H1 (cell line): ENCODE results near the gene C1orf50. TPM values are rescaled to one million over a fixed set of nuclear protein-coding genes. Genes with fewer than 3 reads are reported as not detected.

ENCODE experiments used
- RNF2 ChIP-seq: fragments of 200-900, 300-1000 bp; sonication (generic); IDR thresholded peaks from 2 replicates; pipeline ENCODE4 v1.7.1; 2016; ENCODE audit warnings: borderline replicate concordance, low read depth, mild to moderate bottlenecking, antibody characterized with exemption, low read length; ENCODE audit not compliant: poor library complexity, severe bottlenecking; ENCODE audit errors: missing control alignments
- polyA plus RNA-seq, 7 experiments: library from polyadenylated mRNA; depleted of rRNA in 3 of 7; stranded (reverse) in 5 of 7; unstranded in 2 of 7; fragments of >200 nt in 5 of 7; fragments of 200-250 nt in 2 of 7; gene quantifications; 1 replicate in 5 of 7; 2 replicates in 1 of 7; 4 replicates in 1 of 7; pipeline versions ENCODE4 v1.2.1 to v1.2.3, GENCODE V29; 2011 to 2013; ENCODE audit warnings: missing spikeins in 2 of 7, mixed read lengths in 2 of 7
- total RNA-seq: library from RNA; stranded (reverse); fragmentation: NEBNext Ultra II Directional; extraction: Animal tissue kit (Norgen Biotek cat#: 25700); gene quantifications from 2 replicates; pipeline ENCODE4 v1.2.1, GENCODE V29; 2021
- TF ChIP-seq, protein P1 (sequence below): IDR thresholded peaks from 2 replicates; pipeline ENCODE4 v1.6.1; 2012; ENCODE audit warnings: low read length, inconsistent platforms

The C1orf50 gene
- total and polyA plus RNA-seq, 2 of the 8 experiments (the other 6 are each of a cell fraction or from before 2014, with no cell fraction given) = 3.2 to 7.1 TPM

DNA sequence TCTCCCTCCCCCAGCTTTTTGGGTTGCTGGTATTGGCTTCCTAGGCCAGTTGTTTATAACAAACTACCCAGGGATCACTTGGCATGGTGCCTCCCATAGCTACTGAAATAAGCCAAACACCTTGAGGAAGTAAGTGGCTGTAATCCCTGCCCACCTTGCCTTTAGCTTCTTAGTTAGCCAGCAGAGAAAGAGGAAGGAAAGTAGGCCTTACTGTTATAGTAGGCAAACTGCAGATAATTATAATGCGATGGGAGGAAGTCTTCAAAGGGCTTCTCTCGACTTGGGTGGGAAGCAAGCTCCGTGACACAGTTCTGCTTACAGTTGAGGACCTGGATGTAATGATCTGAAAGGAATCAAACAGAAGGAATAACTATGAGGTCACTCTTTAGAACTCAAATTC, 8.4 kb upstream of the C1orf50 start (continued):
- no peak for TF ChIP-seq RNF2
- TF ChIP-seq, protein P1, sequence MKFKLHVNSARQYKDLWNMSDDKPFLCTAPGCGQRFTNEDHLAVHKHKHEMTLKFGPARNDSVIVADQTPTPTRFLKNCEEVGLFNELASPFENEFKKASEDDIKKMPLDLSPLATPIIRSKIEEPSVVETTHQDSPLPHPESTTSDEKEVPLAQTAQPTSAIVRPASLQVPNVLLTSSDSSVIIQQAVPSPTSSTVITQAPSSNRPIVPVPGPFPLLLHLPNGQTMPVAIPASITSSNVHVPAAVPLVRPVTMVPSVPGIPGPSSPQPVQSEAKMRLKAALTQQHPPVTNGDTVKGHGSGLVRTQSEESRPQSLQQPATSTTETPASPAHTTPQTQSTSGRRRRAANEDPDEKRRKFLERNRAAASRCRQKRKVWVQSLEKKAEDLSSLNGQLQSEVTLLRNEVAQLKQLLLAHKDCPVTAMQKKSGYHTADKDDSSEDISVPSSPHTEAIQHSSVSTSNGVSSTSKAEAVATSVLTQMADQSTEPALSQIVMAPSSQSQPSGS = no peak
